GM19467 (cell line): ENCODE results near the gene C1orf87.
A peak's percentile ranks its signal among the peaks of the same experiment; 100 is the strongest.
"Not testable (repeated sequence)": the region's sequence is repeated elsewhere in the genome, so short reads cannot be mapped to it uniquely, and the experiment has no call there.

ENCODE experiments used
- ATAC-seq: cut with Tn5 transposase; IDR thresholded peaks from one replicate; pipeline ENCODE4 v1.9.1; 2021; ENCODE audit warnings: mild to moderate bottlenecking, moderate library complexity; ENCODE audit not compliant: unreplicated experiment

C1orf87 gene

GRCh38 chr1:59994302-59995198 lies 79.0 kb downstream of the C1orf87 start:
- no peak for ATAC-seq

GRCh38 chr1:59992040-59992820 lies 81.3 kb downstream of the C1orf87 start:
- ATAC-seq, result no peak

- ATAC-seq, result no peak
Measured at GRCh38 chr1:59990470-59990869, 83.1 kb downstream of the C1orf87 start.

GRCh38 chr1:59986516-59987310 lies 86.9 kb downstream of the C1orf87 start:
- ATAC-seq, result no peak

GRCh38 chr1:59985911-59986515 lies 87.6 kb downstream of the C1orf87 start:
- no peak for ATAC-seq

GRCh38 chr1:59979666-59980065 lies 93.9 kb downstream of the C1orf87 start:
- no peak for ATAC-seq

- no peak for ATAC-seq
Measured at GRCh38 chr1:59978511-59978910, 95.1 kb downstream of the C1orf87 start.

GRCh38 chr1:59978026-59978425 lies 95.5 kb downstream of the C1orf87 start:
- no peak for ATAC-seq

GRCh38 chr1:59977075-59977410 lies 96.5 kb downstream of the C1orf87 start:
- ATAC-seq, result no peak

GRCh38 chr1:59976194-59977074 lies 97.1 kb downstream of the C1orf87 start:
- ATAC-seq, result no peak

- no peak for ATAC-seq
Measured at GRCh38 chr1:59973719-59974118, 99.9 kb downstream of the C1orf87 start.

GRCh38 chr1:59972216-59972927 lies 101.2 kb downstream of the C1orf87 start:
- ATAC-seq, result no peak

- peak; percentile 83 for ATAC-seq
Measured at GRCh38 chr1:59971464-59971911, 102.1 kb downstream of the C1orf87 start.

GRCh38 chr1:59969542-59970175 lies 103.9 kb downstream of the C1orf87 start:
- not testable (repeated sequence) for ATAC-seq

- not testable (repeated sequence) for ATAC-seq
Measured at GRCh38 chr1:59968746-59969145, 104.8 kb downstream of the C1orf87 start.

GRCh38 chr1:59967780-59968179 lies 105.8 kb downstream of the C1orf87 start:
- ATAC-seq, result no peak

GRCh38 chr1:59967141-59967697 lies 106.4 kb downstream of the C1orf87 start:
- no peak for ATAC-seq

- ATAC-seq, result no peak
Measured at GRCh38 chr1:59952065-59952464, 121.5 kb downstream of the C1orf87 start.
